HG03469 (cell line): Measurements from ENCODE around the gene GRIK5.
"Not testable (repeated sequence)": the region's sequence is repeated elsewhere in the genome, so short reads cannot be mapped to it uniquely, and the experiment has no call there.

Experiments used
- ATAC-seq: cut with Tn5 transposase; IDR thresholded peaks from one replicate; pipeline ENCODE4 v1.9.1; 2021; ENCODE audit warnings: mild to moderate bottlenecking, moderate library complexity, moderate number of reproducible peaks; ENCODE audit not compliant: unreplicated experiment

The GRIK5 gene

GRCh38 chr19:42069619-42070351, at the start of gene GRIK5:
Gene GRIK5, minus strand, starts transcription at chr19:42070206. Its CDS starts 4,436 bp downstream, at chr19:42065770.
- no peak for ATAC-seq

GRCh38 chr19:42117076-42117475, 47.1 kb upstream of the GRIK5 start:
- no peak for ATAC-seq

GRCh38 chr19:42116308-42117075, 46.5 kb upstream of the GRIK5 start:
- ATAC-seq = no peak

DNA sequence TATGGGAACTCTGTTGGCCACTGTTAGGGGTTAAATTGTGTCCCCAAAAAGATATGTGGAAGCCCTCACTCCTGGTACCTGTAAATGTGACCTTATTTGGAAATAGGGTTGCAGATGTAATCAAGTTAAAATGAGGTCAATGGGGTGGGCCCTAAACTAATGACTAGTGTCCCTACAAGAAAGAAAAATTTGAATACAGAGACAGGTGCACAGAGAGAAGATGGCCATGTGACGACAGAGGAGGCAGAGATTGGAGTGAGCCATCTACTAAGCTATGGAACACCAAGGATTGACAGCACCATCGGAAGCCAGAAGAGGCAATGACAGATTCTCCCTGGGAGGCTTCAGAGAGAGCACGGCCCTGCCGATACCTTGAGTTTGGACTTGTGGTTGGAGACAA, 45.7 kb upstream of the GRIK5 start:
- ATAC-seq = no peak

- ATAC-seq = no peak
Measured at GRCh38 chr19:42115219-42115618, 45.2 kb upstream of the GRIK5 start.

- no peak for ATAC-seq
Measured at GRCh38 chr19:42114412-42114811, 44.4 kb upstream of the GRIK5 start.

DNA sequence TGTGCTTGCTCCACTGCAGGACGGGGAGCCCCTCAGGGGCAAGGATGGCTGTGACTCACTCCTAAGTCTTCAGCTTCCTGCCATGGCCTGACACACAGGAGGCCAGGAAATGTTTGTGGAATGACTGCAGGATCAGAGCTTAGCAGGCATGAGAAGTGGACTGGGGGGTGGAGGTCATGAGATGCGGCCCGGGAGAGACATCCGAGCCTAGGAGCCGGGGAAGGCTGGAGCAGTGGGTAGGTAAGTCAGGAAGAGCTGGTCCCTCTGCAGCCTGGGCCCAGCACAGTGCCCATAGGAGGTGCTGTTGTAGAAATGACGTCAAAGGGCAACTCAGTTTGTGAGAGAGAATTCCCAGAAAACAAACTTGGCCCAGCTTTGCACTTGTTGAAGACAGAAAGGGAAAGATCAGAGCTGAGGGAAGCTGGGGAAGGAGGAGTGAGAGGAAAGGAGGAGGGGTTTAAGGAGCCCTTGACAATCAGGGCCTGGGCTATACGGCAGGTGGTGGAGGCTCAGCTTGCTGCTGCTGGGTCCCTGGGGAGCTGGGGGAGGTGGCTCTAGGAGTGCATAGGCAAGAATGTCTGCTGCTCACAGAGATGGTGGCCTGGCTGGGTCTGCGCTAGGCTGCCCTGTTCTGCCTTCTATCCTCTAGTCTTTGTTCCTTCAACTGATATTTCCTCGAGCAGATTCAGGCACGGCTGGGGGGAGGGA, 43.8 kb upstream of the GRIK5 start:
- no peak for ATAC-seq

DNA sequence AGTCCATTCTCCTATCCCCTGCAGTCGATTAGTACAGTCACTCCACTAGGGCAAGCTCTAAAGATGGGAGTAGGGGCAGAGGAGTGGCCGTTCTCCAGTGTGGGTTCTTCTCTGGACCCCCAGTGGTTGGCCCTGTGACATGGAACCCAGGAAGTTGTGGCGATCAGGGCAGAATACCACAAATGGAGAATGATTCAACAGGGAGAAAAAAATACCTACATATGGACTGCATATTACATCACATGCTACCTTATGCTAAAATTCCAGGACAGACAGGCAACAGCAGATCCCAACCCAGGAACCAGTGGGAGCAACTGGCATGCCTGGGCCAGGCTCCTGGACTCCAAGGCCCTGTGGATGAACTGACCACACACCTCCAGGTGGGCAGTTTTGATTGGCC, 41.8 kb upstream of the GRIK5 start:
- ATAC-seq = no peak

GRCh38 chr19:42111384-42111783, 41.4 kb upstream of the GRIK5 start:
- no peak for ATAC-seq

DNA sequence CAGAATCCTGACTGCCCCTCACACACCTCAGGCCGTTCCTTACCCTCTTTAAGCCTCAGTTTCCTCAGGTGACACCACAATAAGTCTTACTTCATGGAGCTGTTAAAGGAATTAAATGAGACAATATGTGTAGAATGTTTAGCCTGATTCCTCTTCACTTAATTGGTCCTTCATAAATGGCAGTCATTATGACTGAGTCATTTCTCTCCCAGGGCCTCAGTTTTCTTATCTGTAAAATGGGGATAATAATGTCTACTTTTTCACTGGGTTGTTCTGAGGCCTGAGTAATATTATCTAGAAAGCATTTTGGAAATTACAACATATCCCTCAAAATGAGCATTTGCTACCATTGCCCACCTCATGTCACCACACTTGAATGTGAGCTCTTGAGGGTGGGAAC, 40.7 kb upstream of the GRIK5 start:
- ATAC-seq = no peak

DNA sequence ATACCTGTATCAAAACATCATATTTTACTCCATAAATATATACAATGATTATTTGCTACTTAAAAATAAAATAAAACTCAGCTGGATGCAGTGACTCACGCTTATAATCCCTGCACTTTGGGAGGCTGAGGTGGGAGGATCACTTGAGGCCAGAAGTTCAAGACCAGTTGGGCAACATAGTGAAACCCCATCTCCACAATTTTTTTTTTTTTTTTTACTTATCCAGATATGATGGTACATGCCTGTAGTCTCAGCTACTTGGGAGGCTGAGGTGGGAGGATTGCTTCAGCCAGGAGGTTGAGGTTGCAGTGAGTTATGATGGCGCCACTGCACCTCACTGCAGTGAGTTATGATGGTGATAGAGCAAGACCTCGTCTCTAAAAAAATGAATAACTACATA, 39.9 kb upstream of the GRIK5 start:
- no peak for ATAC-seq

DNA sequence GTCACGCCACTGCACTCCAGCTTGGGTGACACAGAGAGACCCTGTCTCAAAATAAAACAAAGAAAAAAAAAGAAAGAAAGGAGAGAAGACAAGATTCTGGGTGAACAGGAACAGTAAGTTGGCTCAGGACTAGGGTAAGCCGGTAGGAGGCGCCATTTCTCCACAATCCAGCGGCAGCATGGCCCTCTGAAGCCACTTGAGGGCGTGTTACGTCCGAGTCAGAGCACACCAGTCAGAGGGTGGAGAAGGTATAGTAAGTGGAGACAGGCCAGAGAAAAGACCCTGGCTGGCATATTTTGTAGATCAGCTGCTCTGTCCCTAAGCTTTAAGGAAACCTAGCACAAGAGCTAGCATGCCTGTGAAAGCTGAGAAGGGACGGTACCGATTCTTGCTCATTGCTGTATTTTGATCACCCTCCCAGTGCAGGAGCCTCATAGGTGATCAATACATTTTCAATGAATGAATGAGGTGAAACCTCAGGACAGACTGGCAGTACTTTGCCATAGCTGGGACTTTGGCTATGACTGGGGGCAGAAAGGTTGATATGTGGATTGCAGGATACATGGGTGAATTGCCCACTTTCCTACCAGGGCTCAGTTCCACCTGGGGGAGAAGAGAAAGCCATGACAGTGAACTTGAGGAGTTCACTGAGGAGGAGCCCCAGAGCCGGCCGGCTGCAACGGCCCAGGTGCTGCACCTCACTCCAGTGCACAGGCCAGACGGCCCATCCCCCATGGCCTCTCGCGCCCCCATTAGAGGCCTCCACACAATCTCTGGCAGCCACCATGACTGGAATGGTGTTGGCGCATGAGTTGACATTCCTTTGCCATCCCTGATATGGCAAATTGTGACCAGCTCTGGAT, 38.8 kb upstream of the GRIK5 start:
- no peak for ATAC-seq

- no peak for ATAC-seq
Measured at GRCh38 chr19:42105368-42105767, 35.4 kb upstream of the GRIK5 start.

- no peak for ATAC-seq
Measured at GRCh38 chr19:42102877-42103276, 32.9 kb upstream of the GRIK5 start.

DNA sequence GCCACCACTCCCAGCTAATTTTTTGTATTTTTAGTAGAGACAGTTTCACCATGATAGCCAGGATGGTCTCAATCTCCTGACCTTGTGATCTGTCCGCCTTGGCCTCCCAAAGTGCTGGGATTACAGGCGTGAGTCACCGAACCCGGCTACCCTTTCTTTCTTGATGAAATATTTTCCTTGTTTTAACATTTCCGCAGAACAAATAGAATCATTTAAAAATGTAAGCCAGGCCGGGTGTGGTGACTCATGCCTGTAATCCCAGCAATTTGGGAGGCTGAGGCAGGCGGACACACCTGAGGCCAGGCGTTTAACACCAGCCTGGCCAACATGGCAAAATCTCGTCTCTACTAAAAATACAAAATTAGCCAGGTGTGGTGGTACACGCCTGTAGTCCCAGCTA, 30.2 kb upstream of the GRIK5 start:
- not testable (repeated sequence) for ATAC-seq

DNA sequence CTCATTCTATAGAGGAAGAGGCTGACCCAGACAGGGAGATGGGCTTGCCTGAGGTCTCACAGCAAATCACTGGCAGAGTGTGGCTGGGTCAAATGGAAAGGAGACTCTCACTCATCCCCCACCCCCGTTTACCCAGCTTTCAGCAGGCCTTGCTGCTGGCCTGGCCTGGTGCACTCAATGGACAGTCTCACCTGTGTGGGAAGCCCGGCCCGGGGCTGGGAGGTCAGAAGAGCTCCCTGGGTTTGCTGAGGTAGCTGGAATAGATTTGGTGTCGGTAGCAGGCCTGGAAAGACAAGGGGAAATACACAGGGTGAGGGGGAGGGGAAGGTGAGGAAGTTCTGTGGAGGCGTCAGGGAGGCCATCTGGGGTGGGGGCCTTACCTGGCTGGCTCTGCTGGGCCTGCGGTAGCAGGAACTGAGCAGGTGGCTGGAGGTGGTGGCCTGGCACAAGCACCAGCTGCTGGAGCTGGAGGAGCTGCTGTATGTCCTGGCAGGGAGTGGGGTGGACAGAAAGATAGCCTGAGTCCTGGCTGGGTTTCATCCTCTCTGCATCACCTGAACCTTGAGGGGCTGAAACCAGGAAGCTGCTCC, 29.4 kb upstream of the GRIK5 start:
- no peak for ATAC-seq

GRCh38 chr19:42098781-42099180, 28.8 kb upstream of the GRIK5 start:
- ATAC-seq = no peak

- no peak for ATAC-seq
Measured at GRCh38 chr19:42097461-42097860, 27.5 kb upstream of the GRIK5 start.

- ATAC-seq = no peak
Measured at GRCh38 chr19:42096255-42096837, 26.3 kb upstream of the GRIK5 start.

DNA sequence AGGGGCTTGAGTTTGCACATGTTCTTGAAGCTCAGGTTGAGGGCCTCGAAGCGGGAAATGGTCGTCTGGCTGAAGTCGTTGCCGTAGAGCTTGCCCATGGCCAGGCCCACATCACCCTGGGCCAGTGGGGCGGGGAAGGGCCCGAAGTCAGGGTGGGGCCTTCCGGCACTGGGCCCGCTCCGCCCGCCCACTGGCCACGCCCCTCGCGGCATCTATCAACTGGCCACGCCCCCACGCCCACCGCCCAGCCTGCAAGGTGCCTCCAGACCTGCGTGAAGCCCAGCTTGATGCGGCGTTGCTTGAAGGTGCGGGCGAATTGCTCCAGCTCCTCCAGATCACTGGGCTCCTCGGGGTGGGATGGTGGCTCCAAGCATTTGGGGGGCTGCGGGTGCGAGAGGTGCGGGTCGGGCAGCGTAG, 25.8 kb upstream of the GRIK5 start:
- ATAC-seq = no peak
